Adrenal gland (tissue), 5 donors: Measurements from ENCODE around the gene CAGE1.
"Not testable (repeated sequence)": the region's sequence is repeated elsewhere in the genome, so short reads cannot be mapped to it uniquely, and the experiment has no call there.

ENCODE experiments used
- CTCF ChIP-seq, 6 experiments: fragments of 450-650 bp in 4 of 6; fragments of 200-600 bp in 2 of 6; sonication (generic) in 1 of 6; IDR thresholded peaks; 1 replicate in 5 of 6; 2 replicates in 1 of 6; pipeline versions ENCODE4 v1.5.1 to v1.8.0; 2016 to 2021; ENCODE audit warnings: antibody characterized with exemption in 6 of 6, mild to moderate bottlenecking in 2 of 6, moderate library complexity in 1 of 6
- POLR2A ChIP-seq, 2 donors: fragments of 450-650 bp; IDR thresholded peaks; one replicate each; pipeline ENCODE4 v1.6.1; 2017; ENCODE audit warnings: antibody characterized with exemption in 2 of 2, mild to moderate bottlenecking in 2 of 2, moderate library complexity in 1 of 2
- donor health status: DM: no; HTN: no; CAD: no.

DNA sequence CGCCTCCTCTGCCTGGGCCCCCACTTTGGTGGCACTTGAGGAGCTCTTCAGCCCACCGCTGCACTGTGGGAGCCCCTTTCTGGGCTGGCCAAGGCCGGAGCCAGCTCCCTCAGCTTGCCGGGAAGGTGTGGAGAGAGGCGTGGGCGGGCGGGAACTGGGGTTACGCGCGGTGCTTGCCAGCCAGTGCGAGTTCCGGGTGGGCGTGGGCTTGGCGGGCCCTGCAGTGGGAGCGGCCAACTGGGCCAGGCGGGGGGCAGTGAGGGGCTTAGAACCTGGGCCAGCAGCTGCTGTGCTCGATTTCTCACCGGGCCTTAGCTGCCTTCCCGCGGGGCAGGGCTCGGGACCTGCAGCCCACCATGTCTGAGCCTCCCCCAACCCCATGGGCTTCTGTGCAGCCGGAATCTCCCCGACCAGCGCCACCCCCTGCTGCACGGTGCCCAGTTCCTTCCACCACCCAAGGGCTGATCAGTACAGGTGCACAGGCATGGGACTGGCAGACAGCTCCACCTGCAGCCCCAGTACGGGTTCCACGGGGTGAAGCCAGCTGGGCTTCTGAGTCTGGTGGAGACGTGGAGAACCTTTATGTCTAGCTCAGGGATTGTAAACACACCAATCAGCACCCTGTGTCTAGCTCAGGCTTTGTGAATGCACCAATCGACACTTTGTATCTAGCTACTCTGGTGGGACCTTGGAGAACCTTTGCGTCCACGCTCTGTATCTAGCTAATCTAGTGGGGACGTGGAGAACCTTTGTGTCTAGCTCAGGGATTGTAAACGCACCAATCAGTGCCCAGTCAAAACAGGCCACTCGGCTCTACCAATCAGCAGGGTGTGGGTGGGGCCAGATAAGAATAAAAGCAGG lies 74.2 kb downstream of the CAGE1 start:
- TF ChIP-seq CTCF, POLR2A (IDR thresholded peaks at IDR 0.05): not testable (repeated sequence)
